Measurements from ENCODE around the gene KCNV2. TPM values are rescaled to one million over a fixed set of nuclear protein-coding genes. Genes with fewer than 3 reads are reported as not detected.

KCNV2 gene
- total and polyA plus RNA-seq, 4 donors: 0.10 TPM; not detected in 3

GRCh38 chr9:2720179-2720654, 2.9 kb downstream of the KCNV2 start:
- H3K9me3 ChIP-seq (ENCODE audit: control insufficient read depth in 4 of 4, low read length in 3 of 4): no peaks in the 10 kb centered on the region
- TF ChIP-seq, protein P1, sequence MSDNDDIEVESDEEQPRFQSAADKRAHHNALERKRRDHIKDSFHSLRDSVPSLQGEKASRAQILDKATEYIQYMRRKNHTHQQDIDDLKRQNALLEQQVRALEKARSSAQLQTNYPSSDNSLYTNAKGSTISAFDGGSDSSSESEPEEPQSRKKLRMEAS (IDR thresholded peaks at IDR 0.05): peak; percentile 63
- TF ChIP-seq RAD21 (IDR thresholded peaks at IDR 0.05) (peak; percentile 21 to 43), ZBTB33 (IDR thresholded peaks at IDR 0.05) (peak; percentile 52), CTCF (IDR thresholded peaks at IDR 0.05; ENCODE audit: low read depth, low read length, missing input control) (no peak), EGR1 (IDR thresholded peaks at IDR 0.05; ENCODE audit: low read depth in 2 of 2) (no peak), YY1 (IDR thresholded peaks at IDR 0.05) (peak; percentile 74), TAF1 (conservative IDR thresholded peaks at IDR 0.05) (no peak), ATF3 (IDR thresholded peaks at IDR 0.05) (no peak), FOXA2 (IDR thresholded peaks at IDR 0.05) (peak; percentile 89), FOXA1 (IDR thresholded peaks at IDR 0.05) (peak; percentile 53), JUND (IDR thresholded peaks at IDR 0.05) (no peak), RXRA (IDR thresholded peaks at IDR 0.05) (peak; percentile 59 to 73), SP1 (IDR thresholded peaks at IDR 0.05) (peak; percentile 73), GABPA (IDR thresholded peaks at IDR 0.05 in 1 of 2, conservative IDR thresholded peaks at IDR 0.05 in 1 of 2) (peak in 1 of 2 donors; percentile 38), HNF4A (conservative IDR thresholded peaks at IDR 0.05) (peak; percentile 65 to 73), NR2F2 (IDR thresholded peaks at IDR 0.05) (peak; percentile 30), HNF4G (IDR thresholded peaks at IDR 0.05) (peak; percentile 11)
- TF ChIP-seq, protein P2, sequence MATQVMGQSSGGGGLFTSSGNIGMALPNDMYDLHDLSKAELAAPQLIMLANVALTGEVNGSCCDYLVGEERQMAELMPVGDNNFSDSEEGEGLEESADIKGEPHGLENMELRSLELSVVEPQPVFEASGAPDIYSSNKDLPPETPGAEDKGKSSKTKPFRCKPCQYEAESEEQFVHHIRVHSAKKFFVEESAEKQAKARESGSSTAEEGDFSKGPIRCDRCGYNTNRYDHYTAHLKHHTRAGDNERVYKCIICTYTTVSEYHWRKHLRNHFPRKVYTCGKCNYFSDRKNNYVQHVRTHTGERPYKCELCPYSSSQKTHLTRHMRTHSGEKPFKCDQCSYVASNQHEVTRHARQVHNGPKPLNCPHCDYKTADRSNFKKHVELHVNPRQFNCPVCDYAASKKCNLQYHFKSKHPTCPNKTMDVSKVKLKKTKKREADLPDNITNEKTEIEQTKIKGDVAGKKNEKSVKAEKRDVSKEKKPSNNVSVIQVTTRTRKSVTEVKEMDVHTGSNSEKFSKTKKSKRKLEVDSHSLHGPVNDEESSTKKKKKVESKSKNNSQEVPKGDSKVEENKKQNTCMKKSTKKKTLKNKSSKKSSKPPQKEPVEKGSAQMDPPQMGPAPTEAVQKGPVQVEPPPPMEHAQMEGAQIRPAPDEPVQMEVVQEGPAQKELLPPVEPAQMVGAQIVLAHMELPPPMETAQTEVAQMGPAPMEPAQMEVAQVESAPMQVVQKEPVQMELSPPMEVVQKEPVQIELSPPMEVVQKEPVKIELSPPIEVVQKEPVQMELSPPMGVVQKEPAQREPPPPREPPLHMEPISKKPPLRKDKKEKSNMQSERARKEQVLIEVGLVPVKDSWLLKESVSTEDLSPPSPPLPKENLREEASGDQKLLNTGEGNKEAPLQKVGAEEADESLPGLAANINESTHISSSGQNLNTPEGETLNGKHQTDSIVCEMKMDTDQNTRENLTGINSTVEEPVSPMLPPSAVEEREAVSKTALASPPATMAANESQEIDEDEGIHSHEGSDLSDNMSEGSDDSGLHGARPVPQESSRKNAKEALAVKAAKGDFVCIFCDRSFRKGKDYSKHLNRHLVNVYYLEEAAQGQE (IDR thresholded peaks at IDR 0.05): peak; percentile 74
- no peaks in the 10 kb centered on the region for H3K36me3 ChIP-seq (ENCODE audit: control insufficient read depth in 4 of 4, insufficient read depth in 3 of 4, low read depth in 1 of 4, low read length in 3 of 4)
- DNase-seq (ENCODE audit: low spot score): no peak
- 39% methylated on average over 1 of the region's 1 CpG for WGBS
- H3K27me3 ChIP-seq (ENCODE audit: control insufficient read depth in 4 of 4, insufficient read depth in 4 of 4, low read length in 3 of 4): no peaks in the 10 kb centered on the region
- H3K4me3 ChIP-seq (ENCODE audit: low read depth in 1 of 3, low read length in 3 of 3): no peak overlapping the region
- H3K9ac ChIP-seq (ENCODE audit: low read depth in 1 of 2, low read length in 2 of 2): no peak overlapping the region
- peaks cover 0 to 11% (median 5%) of the 10 kb centered on the region in 4 donors for H3K4me1 ChIP-seq (ENCODE audit: control insufficient read depth in 4 of 4, insufficient read depth in 4 of 4, low read length in 3 of 4)
- H3K27ac ChIP-seq (ENCODE audit: low read depth in 1 of 2, low read length in 2 of 2): peak overlapping the region in 1 of 2 donors; percentile 57

Data from liver (tissue), 9 donors.